Naive B cell (primary cell): ENCODE results near the gene ZNF552. TPM values are rescaled to one million over a fixed set of nuclear protein-coding genes. Genes with fewer than 3 reads are reported as not detected.

Source experiments
- ATAC-seq, 2 donors: fragments of 150-1000 bp; cut with Tn5 transposase; 2 replicates each; pipeline ENCODE4 v1.10.0; 2021; ENCODE audit warnings: low read depth in 2 of 2, mild to moderate bottlenecking in 2 of 2, moderate library complexity in 2 of 2
- DNase-seq: peaks from one replicate; pipeline ENCODE4 v3.0.0; 2022
- H3K27ac Mint-ChIP-seq, 6 donors: one replicate each; pipeline ENCODE4 v1.8.0; 2020 to 2022; ENCODE audit warnings: mild to moderate bottlenecking in 6 of 6, mixed read lengths in 6 of 6, moderate library complexity in 5 of 6, inconsistent platforms in 2 of 6
- H3K27me3 Mint-ChIP-seq, 3 donors: one replicate each; pipeline ENCODE4 v1.8.0; 2021 to 2022; ENCODE audit warnings: mixed read lengths in 3 of 3, mild to moderate bottlenecking in 1 of 3
- H3K36me3 Mint-ChIP-seq, 2 donors: one replicate each; pipeline ENCODE4 v1.8.0; 2020 to 2022; ENCODE audit warnings: mixed read lengths in 2 of 2, inconsistent platforms in 1 of 2, mild to moderate bottlenecking in 1 of 2
- H3K4me1 Mint-ChIP-seq, 3 donors: one replicate each; pipeline ENCODE4 v1.8.0; 2020 to 2022; ENCODE audit warnings: mixed read lengths in 3 of 3, inconsistent platforms in 1 of 3, mild to moderate bottlenecking in 1 of 3, moderate library complexity in 1 of 3
- H3K4me3 Mint-ChIP-seq, 8 donors: one replicate each; pipeline ENCODE4 v1.8.0; 2020 to 2022; ENCODE audit warnings: mild to moderate bottlenecking in 8 of 8, mixed read lengths in 8 of 8, moderate library complexity in 8 of 8, inconsistent platforms in 2 of 8
- H3K9me3 Mint-ChIP-seq, 7 donors: one replicate each; pipeline ENCODE4 v1.8.0; 2020 to 2022; ENCODE audit warnings: mixed read lengths in 7 of 7, mild to moderate bottlenecking in 5 of 7, inconsistent platforms in 2 of 7, moderate library complexity in 1 of 7
- polyA plus RNA-seq, 6 donors: library from polyadenylated mRNA; unstranded; fragments of 300-500 nt; fragmentation: Illumina TruSeq; gene quantifications; one replicate each; pipeline ENCODE4 v1.2.3, GENCODE V29; 2021; ENCODE audit warnings: low read depth in 6 of 6

ZNF552 gene
- polyA plus RNA-seq, 6 donors from 2014 or later, result 4.1 to 15.2 (median 6.3) TPM

- no peaks in the 10 kb centered on the region for H3K27me3 Mint-ChIP-seq
- DNase-seq (no peak), ATAC-seq (no peak)
- peaks cover 21 to 26% (median 23%) of the 10 kb centered on the region in 3 donors for H3K4me1 Mint-ChIP-seq
- no peak overlapping the region for H3K27ac Mint-ChIP-seq
- H3K36me3 Mint-ChIP-seq, result peaks cover 7 to 32% of the 10 kb centered on the region in 2 donors
- peaks cover 0 to 5% (median 2%) of the 10 kb centered on the region in 7 donors for H3K9me3 Mint-ChIP-seq
- H3K4me3 Mint-ChIP-seq, result no peak overlapping the region
Observed at GRCh38 chr19:57786906-57787305, 27.8 kb downstream of the ZNF552 start.

- Mint-ChIP-seq H3K4me1 (peaks cover 21 to 27% (median 23%) of the 10 kb centered on the region in 3 donors), H3K4me3 (no peak overlapping the region), H3K27me3 (no peaks in the 10 kb centered on the region), H3K36me3 (peaks cover 7 to 32% of the 10 kb centered on the region in 2 donors), H3K9me3 (peaks cover 0 to 5% (median 2%) of the 10 kb centered on the region in 7 donors), H3K27ac (peak overlapping the region in 1 of 6 donors; percentile 48)
- ATAC-seq (no peak), DNase-seq (no peak)
Observed at GRCh38 chr19:57786286-57786685, 28.4 kb downstream of the ZNF552 start.

- H3K9me3 Mint-ChIP-seq, result peaks cover 8 to 33% (median 25%) of the 10 kb centered on the region in 7 donors
- H3K27ac Mint-ChIP-seq, result peak overlapping the region in 1 of 6 donors; percentile 70
- ATAC-seq (no peak), DNase-seq (no peak)
- no peaks in the 10 kb centered on the region for H3K27me3 Mint-ChIP-seq
- no peak overlapping the region for H3K4me3 Mint-ChIP-seq
- peaks cover 32 to 49% of the 10 kb centered on the region in 2 donors for H3K36me3 Mint-ChIP-seq
- H3K4me1 Mint-ChIP-seq, result peaks cover 27 to 31% (median 29%) of the 10 kb centered on the region in 3 donors
Observed at GRCh38 chr19:57779220-57779845, 35.4 kb downstream of the ZNF552 start.

GRCh38 chr19:57778336-57778735 is 36.4 kb downstream of the ZNF552 start:
- H3K27me3 Mint-ChIP-seq, result no peaks in the 10 kb centered on the region
- H3K27ac Mint-ChIP-seq, result no peak overlapping the region
- no peak overlapping the region for H3K4me3 Mint-ChIP-seq
- ATAC-seq, result no peak
- peaks cover 32 to 56% of the 10 kb centered on the region in 2 donors for H3K36me3 Mint-ChIP-seq
- peaks cover 33 to 37% (median 35%) of the 10 kb centered on the region in 3 donors for H3K4me1 Mint-ChIP-seq
- peaks cover 10 to 33% (median 25%) of the 10 kb centered on the region in 7 donors for H3K9me3 Mint-ChIP-seq
- no peak for DNase-seq

GRCh38 chr19:57776764-57777296 is 37.9 kb downstream of the ZNF552 start:
- Mint-ChIP-seq H3K9me3 (peaks cover 10 to 33% (median 25%) of the 10 kb centered on the region in 7 donors), H3K27me3 (no peaks in the 10 kb centered on the region), H3K36me3 (peaks cover 39 to 62% of the 10 kb centered on the region in 2 donors), H3K27ac (peak overlapping the region in 2 of 6 donors; percentile 34 to 62), H3K4me3 (no peak overlapping the region), H3K4me1 (peaks cover 41 to 53% (median 43%) of the 10 kb centered on the region in 3 donors)
- ATAC-seq (no peak), DNase-seq (no peak)

GRCh38 chr19:57773488-57773887 is 41.2 kb downstream of the ZNF552 start:
- Mint-ChIP-seq H3K4me1 (peaks cover 60 to 80% (median 71%) of the 10 kb centered on the region in 3 donors), H3K9me3 (peaks cover 0 to 6% (median 3%) of the 10 kb centered on the region in 7 donors), H3K27me3 (no peaks in the 10 kb centered on the region), H3K36me3 (peaks cover 19 to 35% of the 10 kb centered on the region in 2 donors), H3K27ac (peak overlapping the region in 4 of 6 donors; percentile 47 to 90 (median 66)), H3K4me3 (peak overlapping the region; percentile 9 to 82 (median 54))
- DNase-seq, result no peak
- no peak for ATAC-seq

GRCh38 chr19:57771417-57771816 is 43.3 kb downstream of the ZNF552 start:
- ATAC-seq, result peak; percentile 22 to 26
- peaks cover 51 to 68% (median 68%) of the 10 kb centered on the region in 3 donors for H3K4me1 Mint-ChIP-seq

GRCh38 chr19:57769345-57770131 is 45.2 kb downstream of the ZNF552 start, which contains the start of gene ZNF586:
Gene ZNF586 (plus strand): TSS chr19:57769676. CDS start chr19:57769843, 167 bp downstream.
- H3K27ac Mint-ChIP-seq, result peak within 1 kb of the TSS; percentile 42 to 97 (median 96)
- H3K4me1 Mint-ChIP-seq, result peaks cover 38 to 53% (median 52%) of the 10 kb centered on the region in 3 donors
- H3K4me3 Mint-ChIP-seq, result peak within 1 kb of the TSS; percentile 87 to 98 (median 97)
- no peaks in the 10 kb centered on the region for H3K27me3 Mint-ChIP-seq
- H3K36me3 Mint-ChIP-seq, result peaks cover 13% of the 10 kb centered on the region in 2 donors
- ATAC-seq (peak; percentile 96 to 98), DNase-seq (peak; percentile 84)
- peaks cover 0 to 5% (median 0%) of the 10 kb centered on the region in 7 donors for H3K9me3 Mint-ChIP-seq

More at GRCh38 chr19:57771417-57771816, 43.3 kb downstream of the ZNF552 start:
- H3K36me3 Mint-ChIP-seq, result peaks cover 13 to 21% of the 10 kb centered on the region in 2 donors
- DNase-seq, result peak; percentile 20
- peaks cover 0 to 5% (median 0%) of the 10 kb centered on the region in 7 donors for H3K9me3 Mint-ChIP-seq
- no peaks in the 10 kb centered on the region for H3K27me3 Mint-ChIP-seq
- H3K27ac Mint-ChIP-seq, result peak overlapping the region in 3 of 6 donors; percentile 42 to 96 (median 59)
- H3K4me3 Mint-ChIP-seq, result peak overlapping the region in 7 of 8 donors; percentile 59 to 98 (median 88)

GRCh38 chr19:57759096-57759495 is 55.6 kb downstream of the ZNF552 start:
- ATAC-seq, result no peak
- H3K36me3 Mint-ChIP-seq, result peaks cover 25 to 28% of the 10 kb centered on the region in 2 donors
- H3K9me3 Mint-ChIP-seq, result peaks cover 0 to 15% (median 10%) of the 10 kb centered on the region in 7 donors

GRCh38 chr19:57757941-57758340 is 56.8 kb downstream of the ZNF552 start:
- no peak overlapping the region for H3K4me3 Mint-ChIP-seq
- H3K27me3 Mint-ChIP-seq, result no peaks in the 10 kb centered on the region
- DNase-seq (no peak), ATAC-seq (no peak)
- H3K9me3 Mint-ChIP-seq, result peaks cover 0 to 24% (median 15%) of the 10 kb centered on the region in 7 donors
- peaks cover 5 to 16% (median 8%) of the 10 kb centered on the region in 3 donors for H3K4me1 Mint-ChIP-seq
- H3K36me3 Mint-ChIP-seq, result peaks cover 36 to 37% of the 10 kb centered on the region in 2 donors
- H3K27ac Mint-ChIP-seq, result peak overlapping the region in 1 of 6 donors; percentile 14

More at GRCh38 chr19:57759096-57759495, 55.6 kb downstream of the ZNF552 start:
- DNase-seq, result no peak
- Mint-ChIP-seq H3K4me1 (peaks cover 5 to 16% (median 8%) of the 10 kb centered on the region in 3 donors), H3K27ac (no peak overlapping the region), H3K27me3 (no peaks in the 10 kb centered on the region), H3K4me3 (no peak overlapping the region)
